Retina (tissue), 1 donor: ENCODE results near the gene BTBD16.

Experiments used
- DNase-seq: peaks from one replicate; pipeline ENCODE4 v3.0.0-alpha.2; 2016

BTBD16 gene

DNA sequence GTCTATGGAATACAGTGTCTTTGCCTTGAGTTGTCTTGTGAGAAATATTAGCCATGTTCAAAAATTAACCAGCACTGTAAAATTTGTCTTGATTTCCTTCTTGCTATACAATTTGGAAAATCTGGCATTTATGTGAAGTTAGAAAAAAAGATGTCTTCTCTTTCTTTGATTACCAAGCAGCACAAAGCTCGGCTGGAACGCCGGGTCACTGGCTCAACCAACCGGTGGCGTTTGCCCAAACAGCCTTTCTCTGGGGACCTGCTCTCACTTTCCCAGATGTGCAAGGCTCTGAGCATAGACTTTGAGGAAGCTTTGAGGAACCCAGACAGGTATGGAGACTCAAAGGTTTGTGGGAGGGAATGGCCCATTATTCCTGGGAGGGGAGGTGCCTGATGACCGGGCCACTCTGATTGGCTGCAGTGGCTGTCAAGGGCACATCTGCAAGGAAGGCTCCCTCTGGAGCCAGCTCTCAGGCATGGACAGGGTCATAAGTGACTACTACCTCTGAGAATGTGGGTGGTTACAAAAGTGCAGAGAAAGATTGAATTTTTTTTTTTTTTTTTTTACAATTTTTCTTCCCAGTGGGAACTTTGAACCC, 5.6 kb downstream of the BTBD16 start:
- DNase-seq, result no peak

DNA sequence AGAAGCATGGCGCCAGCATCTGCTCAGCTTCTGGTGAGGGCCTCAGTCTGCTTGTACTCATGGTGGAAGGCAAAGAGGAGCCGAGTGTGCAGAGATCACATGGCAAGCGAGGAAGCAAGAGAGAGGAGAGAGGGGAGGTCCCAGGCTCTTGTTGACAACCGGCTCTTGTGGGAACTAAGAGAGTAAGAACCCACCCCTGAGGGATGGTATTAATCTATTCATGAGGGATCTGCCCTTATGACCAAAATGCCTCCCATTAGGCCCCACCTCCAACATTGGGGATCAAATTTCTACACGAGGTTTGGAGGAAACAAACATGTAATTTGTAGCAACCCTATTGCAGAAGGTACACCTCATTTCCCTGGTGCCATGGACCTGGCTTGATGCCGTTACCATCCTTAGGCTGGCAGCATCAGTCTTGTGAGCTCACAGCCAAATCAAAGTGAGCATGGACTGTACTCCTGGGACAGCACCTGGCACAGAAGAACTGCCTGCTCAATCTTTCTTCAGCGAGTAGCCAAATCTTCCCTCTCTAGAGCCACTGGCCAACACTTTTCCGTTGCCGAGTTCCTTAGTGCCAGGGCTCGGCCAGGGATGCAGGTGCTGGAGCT, 6.5 kb downstream of the BTBD16 start:
- no peak for DNase-seq

DNA sequence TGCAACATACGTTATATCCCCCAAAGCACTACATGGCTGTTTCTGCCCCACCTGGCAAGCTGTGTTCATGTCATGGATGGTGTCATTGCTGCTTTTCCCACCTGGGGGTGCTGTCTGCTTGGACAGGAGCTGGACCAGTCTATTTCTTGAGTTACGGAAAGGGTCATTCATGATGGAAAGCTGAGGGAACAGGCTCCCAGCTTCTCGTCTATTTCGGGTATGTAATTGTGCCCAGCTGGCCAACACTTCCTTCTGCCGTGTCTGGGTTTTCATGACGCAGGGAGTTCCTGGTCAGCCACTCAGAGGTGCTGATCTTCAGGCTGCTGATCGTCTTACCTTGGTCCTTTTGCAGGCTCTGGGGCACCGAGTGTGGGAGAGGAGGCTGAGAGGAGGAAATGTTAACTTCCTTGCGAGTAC, 8.6 kb downstream of the BTBD16 start:
- DNase-seq, result peak; percentile 56

DNA sequence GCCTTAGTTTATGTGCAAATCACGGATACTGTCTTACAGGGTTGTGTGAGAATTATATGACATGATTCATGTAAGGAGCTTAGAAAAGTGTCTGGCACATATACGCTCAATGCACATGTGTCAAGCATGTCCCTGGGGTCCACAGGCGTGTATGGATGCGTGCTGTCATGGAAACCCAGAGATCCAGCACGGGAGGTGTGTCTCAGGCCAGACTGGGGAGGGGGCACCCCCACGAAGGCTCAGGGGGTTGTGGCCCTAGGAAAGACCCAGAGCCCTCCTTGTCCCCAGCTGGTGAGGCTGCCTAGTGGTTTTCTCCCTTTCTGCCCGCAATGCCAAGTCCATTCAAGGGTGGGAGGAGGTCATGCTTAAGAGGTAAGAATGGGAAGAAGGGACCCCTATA, 9.1 kb downstream of the BTBD16 start:
- DNase-seq, result no peak

DNA sequence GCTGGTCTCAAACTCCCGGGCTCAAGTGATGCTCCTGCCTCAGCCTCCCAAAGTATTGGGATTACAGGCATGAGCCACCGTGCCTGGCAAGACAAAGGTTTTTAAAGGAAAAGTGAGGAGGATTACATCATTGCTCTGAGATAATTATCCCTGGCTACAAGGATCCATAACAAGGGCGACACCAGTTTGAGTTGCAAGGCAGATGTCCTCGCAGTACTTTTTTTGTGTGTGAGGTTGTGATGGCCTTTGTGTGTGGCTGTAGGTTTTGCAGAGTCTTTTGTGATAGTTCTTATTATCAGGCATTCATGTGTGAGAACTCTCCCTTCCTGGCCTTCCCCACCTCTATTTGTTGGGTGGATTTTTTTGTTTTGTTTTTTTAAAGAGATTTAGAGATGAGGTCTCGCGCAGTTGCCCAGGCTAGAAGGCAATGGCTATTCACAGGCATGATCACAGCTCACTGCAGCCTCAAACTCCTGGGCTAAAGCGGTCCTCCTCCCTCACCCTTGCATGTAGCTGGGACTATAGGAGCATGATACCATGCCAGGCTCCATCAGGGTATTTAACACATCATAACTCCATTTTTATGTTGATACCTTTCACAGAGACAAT, 10.0 kb downstream of the BTBD16 start:
- DNase-seq, result no peak

DNA sequence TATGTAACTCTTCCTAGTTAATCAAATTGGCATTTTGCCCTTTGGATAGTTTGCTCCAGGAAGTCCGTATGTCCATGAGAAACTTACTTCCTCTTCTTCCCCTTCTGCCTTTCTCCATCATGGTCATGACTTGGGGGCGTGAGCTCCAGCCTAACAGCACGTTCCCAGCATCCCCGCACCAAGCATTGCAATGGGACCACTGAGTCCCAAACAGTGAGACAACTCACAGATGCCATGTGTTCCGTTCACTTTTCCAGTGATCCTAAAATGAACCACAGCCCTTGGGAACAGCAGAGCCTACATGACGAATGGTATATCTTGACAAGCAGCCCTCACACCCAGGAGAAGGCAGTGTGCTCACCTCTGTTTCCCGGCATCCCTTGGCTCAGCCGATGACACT, 10.7 kb downstream of the BTBD16 start:
- DNase-seq, result no peak

DNA sequence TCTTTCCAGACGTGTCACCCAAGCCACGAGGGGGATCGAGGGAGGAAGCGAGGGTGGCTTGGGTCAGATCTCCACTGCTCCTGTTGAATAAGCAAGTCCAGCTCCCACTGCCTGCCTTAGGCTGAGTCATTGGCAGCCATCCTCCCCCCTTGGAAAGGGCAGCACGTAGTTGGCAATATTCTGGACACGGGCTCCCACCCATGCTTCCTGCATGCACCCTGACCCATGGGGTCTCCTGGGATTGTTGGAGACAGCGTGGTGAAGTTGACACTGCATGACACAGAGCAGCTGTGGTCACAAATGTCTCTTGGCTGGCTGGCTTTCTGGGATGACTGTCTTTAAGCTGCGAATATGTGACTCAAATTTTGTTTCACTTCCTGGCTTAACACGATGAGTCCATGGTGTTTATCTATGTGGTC, 11.2 kb downstream of the BTBD16 start:
- no peak for DNase-seq

DNA sequence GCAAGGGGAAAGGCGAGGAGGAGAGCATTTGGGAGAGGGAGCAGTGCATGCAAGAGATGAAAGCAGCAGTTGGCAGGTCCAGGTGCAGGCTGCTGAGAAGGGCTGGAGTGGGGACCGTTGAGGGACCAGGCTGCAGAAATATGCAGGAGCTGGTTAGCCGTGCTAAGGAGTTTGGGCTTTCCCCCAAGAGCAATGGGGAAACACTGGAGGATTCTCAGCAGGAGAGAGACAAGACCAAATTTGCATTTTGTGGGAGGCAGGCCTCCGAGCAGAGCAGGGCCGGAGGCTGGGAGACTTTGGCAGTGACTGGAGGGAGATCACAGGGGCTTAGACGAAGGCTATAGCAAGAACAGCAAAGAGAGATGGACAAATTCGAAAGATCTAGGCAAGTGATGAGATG, 11.8 kb downstream of the BTBD16 start:
- DNase-seq, result no peak

DNA sequence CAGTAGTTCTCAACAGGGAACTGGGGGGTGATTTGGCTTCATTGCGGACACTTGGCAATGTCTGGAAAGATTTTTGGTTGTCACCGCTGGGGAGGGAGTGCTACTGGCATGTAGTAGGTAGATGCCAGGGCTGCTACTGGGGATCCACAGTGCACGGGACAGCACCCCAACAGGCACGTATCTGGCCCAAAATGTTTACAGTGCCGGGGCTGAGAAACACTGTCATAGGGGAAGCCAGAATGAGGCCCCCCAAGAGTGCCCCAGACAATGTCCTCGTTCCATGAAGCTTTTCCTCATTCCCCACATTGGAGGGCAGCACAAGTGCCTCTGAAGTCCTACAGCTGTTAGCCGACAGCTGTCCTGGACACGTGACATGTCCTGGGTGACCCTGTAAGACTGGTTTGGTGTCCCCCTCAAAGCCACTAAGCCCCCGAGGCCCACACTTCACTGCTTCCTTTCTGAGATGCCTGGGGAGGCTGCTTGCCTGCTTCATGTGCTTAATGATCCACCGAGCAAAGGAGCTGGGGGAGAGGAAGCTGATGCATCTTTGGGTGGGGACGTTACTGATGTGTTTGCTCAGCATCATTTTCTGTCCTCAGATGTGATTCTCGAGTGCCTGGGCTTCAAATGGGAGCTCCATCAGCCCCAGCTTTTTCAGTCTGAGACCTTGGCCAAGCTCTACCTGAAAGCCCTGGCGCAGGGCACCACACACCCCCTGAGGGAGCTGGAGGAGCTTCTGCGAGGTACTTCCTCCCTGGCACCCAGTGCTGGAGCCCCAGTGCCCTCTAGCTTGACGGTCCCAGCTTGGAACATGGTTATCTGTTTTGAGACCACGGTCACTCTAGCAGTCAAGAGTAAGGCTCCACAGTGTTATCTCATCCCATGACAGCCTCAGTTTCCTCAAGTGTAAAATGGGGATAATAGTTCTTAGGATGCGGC, 14.7 kb downstream of the BTBD16 start:
- no peak for DNase-seq

DNA sequence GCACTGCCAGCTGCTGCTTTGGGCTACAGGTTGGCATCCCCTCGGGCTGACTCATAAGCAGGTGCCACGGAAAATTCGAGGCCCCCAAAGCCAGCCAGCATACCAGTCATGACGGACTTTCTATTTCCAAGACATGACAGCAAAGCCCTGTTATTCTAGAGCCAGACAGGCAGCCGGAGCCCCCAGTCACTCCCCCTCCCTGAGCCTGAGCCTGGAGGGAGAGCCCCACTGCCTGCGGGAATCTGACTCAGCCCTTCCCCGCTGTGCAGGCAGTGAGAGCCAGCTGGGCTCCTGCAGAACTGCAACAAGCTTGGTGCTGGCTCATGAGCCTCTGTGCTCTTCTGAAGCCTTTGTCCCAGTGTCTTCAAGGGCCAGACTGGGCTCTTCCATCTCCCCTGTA, 15.8 kb downstream of the BTBD16 start:
- peak; percentile 67 for DNase-seq

DNA sequence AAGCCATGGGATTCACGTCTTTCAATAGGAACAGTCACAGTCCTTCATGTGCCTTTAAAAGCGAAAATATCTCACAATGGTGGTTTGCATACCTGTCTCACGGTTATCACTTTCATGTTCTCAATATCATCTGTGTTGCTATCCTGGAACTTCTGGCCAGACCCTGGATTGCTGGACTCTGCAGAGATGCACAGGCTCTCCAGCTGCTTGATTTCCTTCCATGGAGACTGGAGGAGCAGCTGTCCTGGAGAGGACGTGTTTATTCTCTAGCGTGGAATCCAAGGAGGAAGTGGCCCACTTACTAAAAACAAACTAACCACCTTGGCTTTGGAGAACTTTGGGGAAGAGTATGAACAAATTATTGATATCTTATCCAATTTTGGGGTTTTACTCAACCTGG, 16.5 kb downstream of the BTBD16 start:
- DNase-seq, result no peak

DNA sequence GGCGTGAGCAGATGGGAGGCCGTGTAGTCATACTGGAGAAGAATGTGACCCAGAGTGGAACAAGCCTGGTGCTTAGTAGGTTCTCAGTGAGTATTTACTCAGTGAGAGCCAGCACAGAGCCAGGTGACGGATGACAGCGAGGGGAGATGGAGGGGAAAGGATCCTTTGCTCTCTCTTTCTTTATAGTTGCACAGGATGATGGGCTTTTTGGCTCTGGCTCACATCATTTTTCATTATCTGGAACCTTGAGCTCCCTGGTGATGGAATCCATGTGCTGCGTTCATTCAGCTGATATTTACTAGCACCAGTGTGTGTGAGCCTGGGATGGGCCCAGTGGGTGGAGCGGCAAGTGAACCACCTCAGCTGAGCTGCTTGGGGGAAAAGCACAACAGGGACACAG, 17.2 kb downstream of the BTBD16 start:
- DNase-seq, result no peak

DNA sequence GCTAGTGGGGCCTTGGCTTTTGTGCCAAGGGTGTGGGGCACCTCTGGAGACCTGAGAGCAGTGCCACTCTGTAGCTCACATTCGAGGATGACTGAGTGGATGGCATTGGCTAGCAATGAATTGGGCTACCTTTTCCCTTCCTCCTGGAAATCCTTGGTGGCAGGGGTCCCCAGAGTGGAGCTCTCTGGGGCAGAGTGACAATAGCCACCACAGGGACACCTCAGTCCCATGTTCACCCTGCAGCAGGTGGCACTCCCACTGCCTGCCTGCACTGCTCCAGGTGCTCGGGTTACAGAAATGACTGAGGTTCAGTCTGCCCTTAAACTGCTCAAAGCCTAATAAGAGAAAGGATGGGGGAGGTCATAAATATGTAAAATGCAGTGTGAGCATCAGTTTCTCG, 17.8 kb downstream of the BTBD16 start:
- no peak for DNase-seq

DNA sequence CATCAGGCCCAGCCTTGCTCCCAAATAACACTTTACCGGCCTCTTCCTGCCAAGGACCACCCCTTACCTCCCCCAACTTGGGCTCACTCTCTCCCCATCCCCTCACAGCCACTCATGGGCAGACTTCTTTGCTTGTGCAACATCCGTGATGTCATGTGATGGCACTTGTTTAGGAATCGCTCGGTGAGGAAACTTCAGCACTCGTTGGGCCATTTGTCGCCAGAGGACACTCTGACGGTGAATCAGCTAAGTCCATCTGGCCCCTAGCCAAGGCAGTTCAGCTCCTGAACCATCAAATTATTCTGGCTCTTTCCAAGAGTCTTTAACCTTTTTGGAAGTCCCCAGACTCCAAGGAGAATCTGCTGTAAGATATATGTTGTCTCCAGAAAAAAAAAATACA, 19.2 kb downstream of the BTBD16 start:
- DNase-seq, result no peak

DNA sequence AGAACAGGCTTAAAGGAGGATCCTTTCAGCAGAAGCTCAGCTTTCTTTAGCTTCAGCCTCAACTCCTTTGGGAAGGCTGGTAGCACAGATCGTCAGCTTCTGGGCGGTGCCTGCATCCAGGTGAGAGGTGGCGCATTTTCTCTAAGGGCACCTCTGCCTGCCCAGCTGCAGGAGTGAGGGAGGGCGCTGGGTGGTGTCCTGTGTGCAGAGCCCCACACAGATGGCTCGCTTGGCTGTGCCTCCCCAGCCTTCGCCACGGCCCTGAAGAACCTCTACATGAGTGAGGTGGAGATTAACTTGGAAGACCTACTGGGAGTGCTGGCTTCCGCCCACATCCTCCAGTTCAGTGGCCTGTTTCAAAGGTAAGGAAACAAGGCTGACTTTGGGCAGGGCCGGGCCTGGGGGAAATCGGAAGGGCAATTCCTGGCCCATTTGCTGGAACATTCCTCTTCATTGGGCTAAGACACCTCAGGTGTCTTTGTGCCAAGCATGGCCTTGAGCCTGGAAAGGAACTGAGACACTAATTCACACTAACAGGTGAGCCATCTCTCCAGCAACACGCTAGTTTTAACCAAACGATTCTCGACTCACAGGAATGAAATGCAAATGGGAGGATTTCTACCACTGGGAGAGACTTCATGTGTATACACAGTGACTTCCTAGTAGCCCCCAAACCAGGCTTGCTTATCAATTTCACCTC, 19.9 kb downstream of the BTBD16 start:
- no peak for DNase-seq

DNA sequence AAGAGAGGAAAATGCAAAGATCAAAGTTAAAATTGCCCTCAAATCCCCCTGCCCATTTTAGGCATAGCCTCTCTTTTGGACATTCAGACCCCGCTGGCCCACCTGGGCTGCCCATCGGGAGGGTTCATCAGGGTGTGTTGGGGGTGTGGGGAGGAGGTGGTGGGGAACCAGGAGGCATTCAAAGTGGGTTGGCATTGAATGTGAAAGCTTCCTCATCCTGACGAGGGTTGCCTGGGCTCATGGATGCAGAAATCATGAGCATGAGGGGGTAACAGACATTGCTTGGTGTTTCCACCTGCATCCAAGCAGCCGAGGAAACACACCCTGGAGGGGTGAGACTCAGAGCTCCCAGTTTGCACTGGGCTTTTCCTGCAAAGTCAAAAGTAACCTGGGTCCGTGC, 20.6 kb downstream of the BTBD16 start:
- no peak for DNase-seq

DNA sequence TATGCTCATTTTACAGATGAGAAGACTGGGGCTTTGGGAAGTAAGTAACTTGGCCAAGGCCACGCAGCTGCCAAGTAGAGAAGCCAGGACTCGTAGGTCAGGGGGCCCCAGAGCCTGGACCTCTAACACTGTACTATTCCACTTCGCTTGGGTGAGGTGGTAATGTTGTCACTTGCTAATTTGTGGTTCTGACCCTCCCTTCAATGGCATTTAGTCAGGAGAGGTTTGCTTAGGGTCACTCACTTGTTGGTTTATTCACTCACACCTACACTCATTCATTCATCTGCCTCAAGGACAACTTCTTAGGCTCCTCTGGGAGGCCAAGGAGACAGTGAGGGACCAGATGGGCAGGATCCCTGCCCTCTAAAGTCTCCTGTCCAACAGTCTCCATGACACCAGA, 21.3 kb downstream of the BTBD16 start:
- no peak for DNase-seq

DNA sequence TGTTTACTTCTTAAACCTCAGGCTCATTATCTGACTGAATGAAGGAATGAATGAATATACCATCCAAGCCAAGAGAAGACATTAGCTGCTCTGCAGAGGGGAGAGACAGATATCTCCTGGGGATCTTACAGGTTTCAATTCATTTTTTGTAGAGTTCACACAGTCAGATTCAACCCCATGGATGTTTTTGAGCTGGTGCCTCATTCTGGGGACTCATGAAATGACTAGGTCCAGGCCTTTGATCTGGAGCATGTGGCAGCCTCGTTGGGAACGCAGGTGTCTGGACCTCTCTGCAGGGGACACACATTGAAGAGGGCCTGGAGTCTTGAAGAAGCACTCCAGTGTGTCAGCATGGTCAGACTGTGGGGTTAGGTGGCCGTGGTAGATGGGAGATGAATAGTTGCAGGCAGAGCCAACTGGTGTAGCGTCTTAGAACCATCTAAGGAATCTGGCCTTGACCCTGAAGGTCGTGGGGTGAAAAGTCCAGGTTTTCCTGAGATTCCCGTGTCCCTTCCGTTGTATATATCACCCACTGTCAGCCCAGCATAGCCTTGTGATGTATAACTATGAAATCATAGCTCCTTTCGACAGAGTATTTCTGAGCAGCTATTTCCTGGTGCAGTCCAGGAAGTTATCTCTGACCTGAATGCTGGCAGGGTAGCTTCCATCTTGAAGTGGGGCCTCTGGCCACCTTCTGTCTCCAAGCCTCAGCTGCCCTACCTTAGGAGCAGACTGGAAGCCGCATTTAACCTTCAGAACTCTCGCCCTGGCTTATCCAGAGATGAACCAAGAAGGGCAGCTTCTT, 22.3 kb downstream of the BTBD16 start:
- no peak for DNase-seq

DNA sequence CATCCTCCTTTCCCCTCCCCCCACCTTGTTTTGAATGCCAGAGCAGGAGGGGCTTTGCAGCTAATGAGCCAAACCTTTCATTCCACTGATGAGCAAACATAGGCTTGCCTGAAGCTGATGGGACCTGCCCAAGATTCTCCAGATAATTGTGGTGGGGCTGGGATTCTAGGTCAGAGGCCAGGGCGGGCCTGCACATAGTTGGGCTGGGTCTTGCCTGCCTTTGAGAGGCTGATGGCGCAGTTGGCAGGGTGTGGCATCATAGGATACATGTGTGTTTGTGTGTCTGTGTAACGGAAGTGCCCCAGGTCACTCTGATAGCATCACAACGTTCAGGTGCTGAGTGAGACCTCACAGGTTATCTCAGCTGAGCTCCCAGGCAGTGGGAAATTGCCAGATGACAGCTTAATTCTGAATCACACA, 22.9 kb downstream of the BTBD16 start:
- DNase-seq, result no peak

DNA sequence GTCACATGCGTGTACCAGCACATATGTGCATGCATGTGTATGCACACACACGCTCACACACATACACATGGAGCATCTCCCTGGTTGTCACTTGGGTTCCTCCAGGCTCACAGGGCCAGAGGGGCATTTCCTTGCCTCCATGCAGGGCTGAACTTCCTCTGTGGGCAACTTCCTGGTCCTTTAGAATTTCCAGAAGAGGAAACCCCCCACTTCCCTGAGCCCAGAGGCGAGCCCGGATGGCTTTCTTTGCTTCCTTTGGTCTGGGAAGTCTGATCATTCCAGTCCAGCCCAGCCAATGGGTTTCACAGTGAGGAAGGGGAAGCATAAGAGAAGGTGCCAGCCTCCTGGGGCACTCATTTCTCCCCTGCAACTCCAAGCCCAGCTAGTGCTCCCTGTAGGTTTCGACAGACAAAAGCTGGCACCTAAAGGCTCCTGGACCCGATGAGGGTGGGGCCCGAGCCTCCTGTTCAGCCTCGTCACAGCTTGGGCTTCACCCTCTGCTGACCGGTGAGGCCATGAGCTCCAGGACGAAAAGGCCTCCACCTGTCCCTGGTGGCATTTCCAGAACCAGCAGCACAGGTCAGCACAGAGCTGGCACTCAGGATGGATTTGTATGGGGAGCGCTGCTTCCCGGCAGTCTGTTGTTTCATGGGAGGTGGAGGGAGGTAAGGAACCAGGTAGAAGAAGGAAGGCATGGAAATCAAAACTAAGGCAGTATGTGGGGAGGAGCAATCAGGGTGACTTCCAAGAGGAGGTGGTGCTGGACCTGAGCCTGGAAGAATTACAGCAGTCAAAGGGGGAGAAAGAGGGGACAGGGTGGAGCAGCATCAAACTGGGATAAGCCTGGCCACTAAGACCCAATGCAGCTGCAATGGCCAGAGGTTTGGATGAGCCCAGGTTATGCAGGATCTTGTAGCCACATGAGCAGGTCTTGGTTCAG, 23.7 kb downstream of the BTBD16 start:
- no peak for DNase-seq

DNA sequence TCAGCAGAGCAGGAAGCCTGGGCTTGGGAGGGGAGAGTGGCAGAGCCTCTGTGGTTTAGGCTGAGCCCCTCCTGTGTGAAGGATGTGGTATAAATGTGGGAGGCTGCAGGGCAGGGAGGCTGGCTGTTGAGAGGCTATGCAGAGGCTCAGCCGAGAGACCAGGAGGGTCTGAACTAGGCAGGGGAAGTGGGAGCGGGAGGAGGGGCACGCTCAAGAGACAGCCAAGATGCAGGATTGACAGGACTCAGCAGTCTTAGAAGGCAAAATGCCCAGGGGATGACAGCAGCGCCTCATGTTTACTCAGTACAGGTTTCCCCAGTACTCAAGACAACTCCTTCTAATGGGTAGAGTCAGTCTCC, 24.3 kb downstream of the BTBD16 start:
- DNase-seq, result no peak
